NCI-H1417 treated with DMSO at 0.1 percent for 48 hours (cell line): ENCODE measurements around the gene RASGRF2.
"Not testable (repeated sequence)": the region's sequence is repeated elsewhere in the genome, so short reads cannot be mapped to it uniquely, and the experiment has no call there.

Experiments used
- DNase-seq: peaks from one replicate; lab custom pipeline; 2025; lab: John Stamatoyannopoulos, UW

Gene RASGRF2

DNA sequence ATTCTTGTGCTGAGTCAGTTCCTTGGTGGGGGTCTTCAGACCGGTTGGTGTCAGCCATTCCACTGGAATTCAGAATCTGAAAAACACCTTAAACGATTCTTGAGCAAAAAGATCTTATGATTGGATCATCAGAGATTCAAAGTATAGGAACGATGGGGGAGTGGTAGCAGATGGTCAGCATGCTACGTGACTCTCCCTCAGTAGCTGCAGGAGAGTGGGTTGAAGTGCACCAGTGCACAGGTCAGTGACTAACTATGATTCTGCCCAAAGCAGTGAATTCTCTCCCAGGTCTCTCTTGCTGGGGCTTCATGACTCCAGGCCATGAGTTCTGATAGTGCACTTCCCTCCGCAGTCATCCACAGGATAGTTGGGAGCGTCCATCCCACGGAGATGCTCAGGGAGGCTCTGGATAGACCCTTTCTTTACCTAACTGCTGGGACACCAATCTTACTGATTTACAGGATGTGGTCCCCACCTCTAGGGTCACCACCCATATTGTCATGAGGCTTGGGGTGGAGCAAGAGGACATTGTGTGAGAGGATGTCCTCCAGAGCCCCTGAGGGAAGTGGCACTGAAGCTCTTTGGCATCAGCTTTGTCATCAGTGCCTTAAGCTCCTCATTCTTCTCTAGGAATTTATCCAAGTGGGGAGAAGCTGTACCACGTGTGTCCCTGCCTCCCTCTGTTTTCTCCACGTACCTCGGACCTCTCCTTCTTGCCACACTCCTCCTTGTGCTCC, 62.0 kb downstream of the RASGRF2 start:
- no peak for DNase-seq

DNA sequence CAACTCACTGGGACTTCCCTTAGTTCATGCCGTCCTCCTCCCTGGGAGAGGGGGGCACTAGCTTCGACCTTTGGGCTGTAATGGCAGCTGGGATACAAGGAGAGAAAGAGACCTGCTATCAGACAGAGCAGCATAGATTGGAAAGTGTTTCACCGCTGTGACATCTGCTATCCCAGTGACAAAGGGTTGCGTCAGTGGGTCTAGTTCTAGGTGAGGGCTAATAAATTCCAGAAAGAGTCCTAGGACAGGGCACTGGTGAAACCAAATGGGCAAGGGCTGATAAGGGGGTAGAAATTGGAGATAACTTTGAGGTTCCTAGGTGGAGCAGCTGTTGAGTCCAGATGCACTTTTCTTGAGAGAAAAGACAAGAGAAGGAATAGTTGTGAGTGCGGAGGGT, 62.5 kb downstream of the RASGRF2 start:
- no peak for DNase-seq

DNA sequence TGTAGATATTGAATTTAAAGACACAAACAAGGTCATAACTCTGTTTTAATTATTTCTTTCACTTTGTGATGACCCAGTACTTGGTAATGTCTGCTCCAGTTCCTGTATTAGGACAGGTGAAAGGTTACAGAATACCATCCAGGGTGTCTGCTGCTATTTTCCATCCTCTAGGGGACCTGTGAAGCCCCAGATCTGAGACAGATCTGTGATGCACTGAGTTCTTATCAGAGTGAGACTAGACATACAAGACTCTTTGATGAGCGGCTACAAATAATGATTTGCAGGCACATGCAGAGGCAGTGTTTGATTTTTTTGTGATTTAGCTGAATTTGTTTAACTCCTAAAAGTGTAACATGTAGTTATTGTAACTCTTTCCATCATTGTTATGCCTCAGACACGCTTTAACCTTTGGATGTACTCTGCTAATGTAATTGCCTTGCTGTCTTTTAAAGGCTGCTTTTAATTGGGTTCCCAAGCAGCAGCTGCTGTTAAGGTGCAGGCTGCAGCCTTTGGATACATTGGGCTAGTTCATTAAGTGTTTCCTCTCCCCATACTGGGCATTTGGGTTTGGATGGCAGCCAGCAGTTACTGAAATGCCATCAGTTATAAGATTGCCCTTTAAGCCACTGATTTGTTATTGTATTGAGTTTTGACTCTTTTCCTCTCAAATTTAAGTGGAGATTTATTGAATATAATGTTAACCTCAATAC, 63.3 kb downstream of the RASGRF2 start:
- DNase-seq = no peak

DNA sequence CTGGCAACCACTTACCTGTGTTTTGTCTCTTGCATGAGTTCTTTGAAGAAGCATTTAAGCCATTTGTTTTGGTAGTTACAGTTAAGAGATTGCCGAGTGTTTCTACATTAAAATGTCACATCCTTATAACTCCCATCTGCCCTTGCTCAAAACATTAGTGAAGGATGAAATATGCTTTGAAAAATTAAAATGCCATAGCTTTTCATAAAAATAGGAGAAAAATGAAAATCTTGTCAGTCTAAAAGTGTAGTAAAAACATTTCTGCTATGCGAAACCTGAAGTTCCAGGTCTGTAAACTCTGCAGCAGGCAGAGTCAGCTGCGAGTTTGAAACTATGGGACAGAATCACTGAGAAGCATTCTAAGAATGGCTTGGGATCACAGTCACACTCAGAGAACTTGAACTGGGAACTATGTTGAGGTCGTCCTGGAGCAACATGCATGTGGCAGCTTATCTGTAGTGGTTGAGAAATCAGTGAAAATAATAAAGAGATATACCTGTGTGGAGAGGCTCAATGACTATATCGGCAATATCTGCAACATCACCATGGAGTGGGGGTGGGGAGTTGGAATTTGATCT, 67.4 kb downstream of the RASGRF2 start:
- DNase-seq = no peak

DNA sequence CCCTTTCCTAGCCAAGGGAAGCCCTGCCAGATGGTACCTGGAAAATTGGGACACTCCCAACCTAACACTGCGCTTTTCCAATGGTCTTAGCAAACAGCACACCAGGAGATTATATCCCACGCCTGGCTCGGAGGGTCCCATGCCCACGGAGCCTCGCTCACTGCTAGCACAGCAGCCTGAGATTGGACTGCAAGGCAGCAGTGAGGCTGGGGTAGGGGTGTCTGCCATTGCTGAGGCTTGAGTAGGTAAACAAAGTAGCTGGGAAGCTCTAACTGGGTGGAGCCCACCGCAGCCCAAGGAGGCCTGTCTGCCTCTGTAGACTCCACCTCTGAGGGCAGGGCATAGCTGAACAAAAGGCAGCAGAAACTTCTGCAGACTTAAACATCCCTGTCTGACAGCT, 68.7 kb downstream of the RASGRF2 start:
- DNase-seq = not testable (repeated sequence)

DNA sequence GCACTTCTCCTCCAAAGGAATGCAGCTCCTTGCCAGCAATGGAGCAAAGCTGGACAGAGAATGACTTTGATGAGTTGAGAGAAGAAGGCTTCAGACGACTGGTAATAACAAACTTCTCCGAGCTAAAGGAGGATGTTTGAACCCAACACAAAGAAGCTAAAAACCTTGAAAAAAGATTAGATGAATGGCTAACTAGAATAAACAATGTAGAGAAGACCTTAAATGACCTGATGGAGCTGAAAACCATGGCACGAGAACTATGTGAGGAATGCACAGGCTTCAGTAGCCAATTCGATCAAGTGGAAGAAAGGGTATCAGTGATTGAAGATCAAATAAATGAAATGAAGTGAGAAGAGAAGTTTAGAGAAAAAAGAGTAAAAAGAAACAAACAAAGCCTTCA, 69.6 kb downstream of the RASGRF2 start:
- DNase-seq = not testable (repeated sequence)

DNA sequence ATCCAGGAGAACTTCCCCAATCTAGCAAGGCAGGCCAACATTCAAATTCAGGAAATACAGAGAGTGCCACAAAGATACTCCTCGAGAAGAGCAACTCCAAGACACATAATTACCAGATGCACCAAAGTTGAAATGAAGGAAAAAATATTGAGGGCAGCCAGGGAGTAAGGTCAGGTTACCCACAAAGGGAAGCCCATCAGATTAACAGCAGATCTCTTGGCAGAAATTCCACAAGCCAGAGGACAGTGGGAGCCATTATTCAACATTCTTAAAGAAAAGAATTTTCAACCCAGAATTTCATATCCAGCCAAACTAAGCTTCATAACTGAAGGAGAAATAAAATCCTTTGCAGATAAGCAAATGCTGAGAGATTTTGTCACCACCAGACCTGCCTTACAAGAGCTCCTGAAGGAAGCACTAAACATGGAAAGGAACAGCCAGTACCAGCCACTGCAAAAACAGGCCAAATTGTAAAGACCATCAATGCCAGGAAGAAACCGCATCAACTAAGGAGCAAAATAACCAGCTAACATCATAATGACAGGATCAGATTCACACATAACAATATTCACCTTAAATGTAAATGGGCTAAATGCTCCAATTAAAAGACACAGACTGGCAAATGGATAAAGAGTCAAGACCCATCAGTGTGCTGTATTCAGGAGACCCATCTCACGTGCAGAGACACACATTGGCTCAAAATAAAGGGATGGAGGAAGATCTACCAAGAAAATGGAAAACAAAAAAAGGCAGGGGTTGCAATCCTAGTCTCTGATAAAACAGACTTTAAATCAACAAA, 70.3 kb downstream of the RASGRF2 start:
- not testable (repeated sequence) for DNase-seq

DNA sequence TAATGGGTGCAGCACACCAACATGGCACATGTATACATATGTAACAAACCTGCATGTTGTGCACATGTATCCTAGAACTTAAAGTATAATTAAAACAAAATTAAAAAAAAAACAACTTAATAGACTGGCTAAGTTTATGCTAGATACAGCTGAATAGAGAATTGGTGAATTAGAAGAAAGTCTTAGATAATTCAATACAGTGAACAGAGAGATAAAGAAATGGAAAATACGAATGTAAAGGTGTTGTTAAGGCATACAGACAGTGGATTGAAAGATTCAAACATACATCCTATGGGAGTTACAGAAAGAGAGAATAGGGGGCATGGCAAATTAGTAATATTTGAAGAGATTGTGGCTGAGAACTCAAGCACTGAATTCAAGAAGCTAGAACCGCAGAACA, 75.4 kb downstream of the RASGRF2 start:
- DNase-seq = no peak

DNA sequence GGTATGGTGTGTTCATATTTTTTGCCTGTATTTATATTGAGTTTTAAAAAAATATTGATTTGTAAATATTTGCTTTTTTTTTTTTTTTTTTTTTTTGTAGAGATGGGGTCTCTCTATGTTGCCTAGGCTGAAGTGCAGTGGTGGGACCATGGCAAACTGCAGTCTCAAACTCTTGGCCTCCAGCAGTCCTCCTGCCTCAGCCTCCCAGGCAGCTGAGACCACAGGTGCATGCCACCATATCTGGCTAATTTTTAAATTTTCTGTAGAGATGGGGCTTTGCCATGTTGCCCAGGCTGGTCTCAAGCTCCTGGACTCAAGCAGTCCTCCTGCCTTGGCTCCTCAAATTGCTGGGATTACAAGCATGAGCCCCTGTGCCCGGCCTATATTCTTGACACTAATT, 78.3 kb downstream of the RASGRF2 start:
- DNase-seq = no peak

DNA sequence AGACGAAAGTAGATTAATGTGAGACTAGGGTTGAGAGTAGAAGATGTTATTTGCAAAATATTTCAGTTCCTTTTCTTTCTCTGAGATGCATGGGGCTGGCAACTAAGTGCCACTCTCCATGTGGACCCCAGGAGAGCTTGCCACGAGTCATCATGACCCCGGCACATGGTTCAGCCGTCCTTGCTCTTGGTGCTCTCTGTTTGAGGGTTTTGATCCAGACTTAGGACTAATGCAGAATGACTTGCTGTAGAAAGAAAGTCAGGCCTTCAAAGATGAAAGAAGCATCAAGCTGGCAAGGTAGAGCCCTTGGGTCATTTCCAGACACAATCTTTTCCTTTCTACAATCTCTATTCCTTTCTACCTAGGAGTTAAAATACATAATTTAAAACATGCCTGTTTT, 84.7 kb downstream of the RASGRF2 start:
- DNase-seq = no peak

DNA sequence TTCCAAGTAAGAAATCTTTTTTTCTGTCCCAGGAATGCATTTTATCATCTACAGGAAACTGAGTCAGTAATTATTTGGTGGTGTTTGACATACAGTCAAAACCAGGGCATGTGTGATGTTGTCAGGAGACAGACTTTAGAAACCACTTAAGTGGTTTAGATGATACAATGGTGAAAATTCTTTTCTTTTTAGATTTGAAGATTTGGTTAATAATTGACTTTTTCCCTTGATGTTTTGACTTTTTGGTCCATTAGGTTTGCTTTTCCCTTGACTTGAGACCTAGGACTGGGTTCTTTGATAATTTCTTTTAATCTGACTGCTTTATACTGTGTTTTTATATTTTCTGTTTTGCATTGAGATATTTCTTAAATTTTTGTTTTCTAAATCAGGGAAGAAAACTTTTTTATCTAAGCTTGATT, 85.2 kb downstream of the RASGRF2 start:
- no peak for DNase-seq

DNA sequence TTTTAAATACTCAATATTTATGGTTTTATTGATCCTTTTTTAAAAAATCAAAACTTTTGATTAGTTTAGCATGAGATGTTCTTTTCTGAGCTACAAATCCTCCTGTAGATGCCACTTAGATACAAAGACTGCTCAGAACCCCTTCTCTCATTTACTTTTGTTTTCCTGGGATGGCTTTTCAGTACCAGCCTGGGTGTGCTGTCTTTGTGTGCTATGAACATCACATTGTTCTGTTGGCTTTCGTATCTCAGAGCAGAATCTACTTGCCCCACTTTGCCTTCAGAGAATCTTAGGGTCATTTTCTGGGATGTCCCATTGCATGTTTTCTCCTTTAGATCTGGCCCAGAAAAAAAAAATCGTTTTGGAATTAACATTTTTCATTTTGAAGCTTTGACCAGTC, 85.9 kb downstream of the RASGRF2 start:
- no peak for DNase-seq

DNA sequence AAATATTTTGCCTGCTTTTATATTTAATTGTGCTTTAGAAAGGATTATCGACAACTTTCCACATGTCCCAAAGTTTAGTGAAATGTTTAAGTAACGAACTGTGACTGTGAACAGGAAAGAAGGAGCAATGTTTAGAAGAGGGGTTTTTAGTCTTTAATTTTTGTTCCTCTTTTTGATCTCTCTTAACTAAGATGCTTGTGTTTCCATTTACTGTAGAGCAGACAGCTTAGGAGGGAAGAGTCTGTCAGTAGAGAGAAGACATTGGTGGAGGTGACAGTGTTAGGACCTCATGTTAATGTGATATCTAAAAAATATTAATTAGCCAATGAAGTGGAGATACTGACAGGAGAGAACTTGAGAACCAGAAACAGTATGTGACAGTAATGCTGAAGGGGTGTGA, 92.2 kb downstream of the RASGRF2 start:
- DNase-seq = no peak

DNA sequence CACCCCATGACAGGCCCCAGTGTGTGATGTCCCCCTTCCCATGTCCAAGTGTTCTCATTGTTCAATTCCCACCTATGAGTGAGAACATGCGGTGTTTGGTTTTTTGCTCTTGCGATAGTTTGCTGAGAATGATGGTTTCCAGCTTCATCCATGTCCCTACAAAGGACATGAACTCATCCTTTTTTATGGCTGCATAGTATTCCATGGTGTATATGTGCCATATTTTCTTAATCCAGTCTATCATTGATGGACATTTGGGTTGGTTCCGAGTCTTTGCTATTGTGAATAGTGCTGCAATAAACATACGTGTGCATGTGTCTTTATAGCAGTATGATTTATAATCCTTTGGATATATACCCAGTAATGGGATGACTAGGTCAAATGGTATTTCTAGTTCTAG, 93.1 kb downstream of the RASGRF2 start:
- not testable (repeated sequence) for DNase-seq

DNA sequence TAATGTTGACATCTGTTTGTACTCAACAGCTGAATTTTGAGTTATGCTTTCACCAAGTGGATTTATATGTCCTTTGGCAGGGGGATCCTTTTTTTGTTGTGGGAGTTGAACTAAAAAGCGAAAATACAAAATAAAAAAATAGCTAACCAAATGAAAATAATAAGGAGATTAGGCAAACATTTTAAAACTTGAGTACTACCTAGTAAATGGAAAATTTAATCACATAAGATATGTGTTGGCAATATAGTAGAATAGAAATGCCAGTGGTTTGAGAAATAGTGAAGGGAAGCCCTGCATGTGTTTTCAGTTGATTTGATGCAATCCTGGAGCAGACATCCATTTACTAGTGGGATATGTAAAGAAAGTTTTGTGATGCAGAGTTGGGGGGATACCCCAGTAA, 98.0 kb downstream of the RASGRF2 start:
- DNase-seq = no peak

DNA sequence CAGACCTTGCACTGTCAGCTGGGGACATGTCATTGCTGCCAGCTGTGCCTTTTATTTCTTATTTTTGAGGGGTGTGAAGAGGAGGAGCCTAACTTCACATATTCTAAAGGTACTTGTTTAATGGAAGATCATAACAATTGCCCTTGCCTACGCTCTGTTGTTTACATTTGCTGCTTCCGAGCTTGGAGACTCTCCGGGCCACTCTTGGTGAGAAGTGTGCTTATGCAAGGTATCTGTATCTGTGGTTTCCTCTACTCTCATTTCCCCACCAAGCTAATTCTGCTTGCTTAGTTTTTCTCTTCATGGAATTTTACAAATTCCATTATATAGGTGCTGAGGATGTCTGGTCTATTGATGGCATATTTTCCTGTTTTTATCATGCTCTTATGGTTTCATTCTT, 105.3 kb downstream of the RASGRF2 start:
- DNase-seq = no peak

DNA sequence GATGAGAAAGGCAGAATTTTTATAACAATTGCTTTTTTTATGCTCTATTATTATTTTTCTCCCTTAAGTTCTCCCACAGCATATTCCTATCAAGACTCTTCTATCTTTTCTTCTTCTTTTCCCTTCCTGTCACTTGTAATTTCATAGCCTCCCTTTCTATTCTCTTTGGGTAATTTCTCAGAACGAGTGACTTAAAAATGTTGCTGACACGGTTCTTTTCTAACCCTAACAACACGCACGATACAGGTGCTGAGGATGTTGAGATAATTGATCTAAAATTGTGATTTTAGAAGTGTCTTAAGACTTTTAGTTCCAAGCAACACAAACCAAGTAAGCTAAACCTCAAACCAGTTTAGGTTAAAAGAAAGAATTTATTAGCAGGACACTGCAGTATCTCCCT, 105.9 kb downstream of the RASGRF2 start:
- no peak for DNase-seq

DNA sequence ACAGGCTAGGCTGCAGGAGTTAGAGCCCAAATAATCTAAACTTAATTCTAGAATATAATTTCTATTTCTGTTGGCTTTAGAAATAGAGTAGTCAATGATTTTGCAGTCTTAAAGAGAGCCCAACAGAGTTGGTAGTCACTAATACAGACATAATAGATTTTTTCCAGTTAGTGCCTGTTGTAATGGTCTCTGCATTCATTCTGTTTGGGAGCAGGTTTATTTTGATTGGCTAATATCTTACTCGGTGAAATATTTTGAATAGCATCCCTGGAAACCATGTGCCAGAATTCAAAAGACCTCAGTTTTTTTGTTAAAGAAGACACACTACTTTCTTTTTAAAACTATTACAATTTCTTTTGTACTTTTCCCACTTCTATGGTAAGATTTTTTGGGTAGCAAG, 107.2 kb downstream of the RASGRF2 start:
- DNase-seq = no peak

DNA sequence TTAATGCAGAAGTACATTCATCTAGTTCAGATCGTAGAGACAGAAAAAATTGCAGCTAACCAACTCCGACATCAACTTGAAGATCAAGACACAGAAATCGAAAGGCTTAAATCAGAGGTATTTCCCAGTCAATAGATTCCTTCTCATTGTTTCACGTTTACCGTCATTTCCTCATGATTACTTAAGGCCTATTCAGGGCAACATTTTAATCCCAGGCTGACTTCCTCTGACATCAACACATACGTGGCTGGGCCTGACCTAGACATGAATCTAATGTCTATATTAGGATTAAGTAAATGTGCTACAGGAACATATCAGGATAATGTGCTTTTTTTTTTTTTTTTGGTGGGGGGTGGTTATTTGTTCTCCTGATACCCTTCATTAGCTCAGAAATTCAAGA, 107.9 kb downstream of the RASGRF2 start:
- DNase-seq = no peak

DNA sequence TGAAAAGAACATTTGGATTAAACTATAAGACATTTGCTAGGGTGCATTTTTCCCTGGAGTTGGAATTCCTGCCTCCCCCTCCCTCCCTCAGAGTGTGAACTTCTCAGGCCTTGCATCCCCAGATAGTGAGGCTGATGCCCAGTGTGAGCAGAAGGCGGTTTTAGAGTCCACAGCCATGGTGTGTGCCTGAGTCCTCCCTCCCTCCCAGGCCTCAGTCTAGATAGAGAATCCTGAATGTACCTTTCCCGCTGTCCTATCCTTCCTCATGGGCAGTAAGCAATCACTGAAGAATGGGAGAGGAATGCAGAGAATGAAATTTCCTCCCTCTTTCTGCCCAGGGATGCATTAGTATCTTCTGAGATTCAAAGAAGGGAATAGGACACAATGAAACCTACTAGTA, 108.5 kb downstream of the RASGRF2 start:
- no peak for DNase-seq

DNA sequence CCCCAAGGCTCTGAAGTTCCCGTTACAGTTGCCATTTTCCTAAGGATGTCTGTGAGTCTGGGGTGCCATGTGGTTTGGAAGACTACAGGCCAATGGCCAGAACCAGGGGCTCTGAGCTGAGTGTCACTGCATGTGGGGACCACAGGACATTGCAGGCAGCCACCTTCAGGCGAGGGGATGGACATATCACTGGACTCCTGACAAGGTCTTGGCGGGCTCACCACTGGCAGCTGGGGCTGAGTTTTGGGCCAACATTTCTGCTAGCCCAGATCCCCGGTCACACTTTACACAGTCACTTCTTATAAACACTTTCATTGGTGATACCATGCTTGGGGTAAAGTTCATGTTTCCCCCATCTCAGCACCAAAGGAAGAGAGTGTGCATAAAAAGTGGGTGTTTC, 109.8 kb downstream of the RASGRF2 start:
- no peak for DNase-seq

DNA sequence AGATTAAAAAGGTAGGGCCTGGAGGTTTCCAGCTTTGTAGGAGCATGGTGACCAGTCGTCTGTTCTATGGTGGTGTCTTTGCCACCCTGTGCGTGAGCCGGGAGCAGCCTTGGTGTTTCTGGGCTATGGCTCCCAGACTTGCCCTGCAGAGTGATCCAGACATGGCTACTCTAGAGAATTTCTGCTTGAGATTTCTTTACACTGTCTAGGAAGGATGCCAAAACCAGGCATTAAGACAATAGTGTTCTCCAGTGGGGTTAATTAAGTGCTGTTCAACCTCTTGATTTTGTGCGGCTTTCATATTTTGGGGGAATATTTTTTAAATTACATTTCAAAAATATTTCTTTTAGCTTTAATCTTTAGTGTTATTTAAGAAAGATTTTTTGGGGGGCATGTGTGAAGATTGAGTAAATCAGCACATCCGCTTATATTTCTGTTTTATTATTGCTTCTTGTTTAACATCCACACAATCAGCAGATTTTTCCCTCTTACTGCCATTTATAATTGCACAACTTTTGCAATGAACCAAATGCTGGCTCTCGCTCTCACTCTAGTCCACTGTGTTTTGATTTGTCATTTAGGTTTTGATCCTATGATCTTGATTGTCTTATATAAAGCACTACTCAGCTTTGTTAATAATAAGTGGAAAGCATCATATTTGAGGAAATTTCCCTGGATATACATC, 110.5 kb downstream of the RASGRF2 start:
- no peak for DNase-seq
